Measurements from ENCODE around the gene SPSB3. TPM values are rescaled to one million over a fixed set of nuclear protein-coding genes. Genes with fewer than 3 reads are reported as not detected.

The SPSB3 gene
- total and polyA plus RNA-seq, 2 of the 4 experiments (the other 2 are of a cell fraction): 9.1 to 30.8 TPM

DNA sequence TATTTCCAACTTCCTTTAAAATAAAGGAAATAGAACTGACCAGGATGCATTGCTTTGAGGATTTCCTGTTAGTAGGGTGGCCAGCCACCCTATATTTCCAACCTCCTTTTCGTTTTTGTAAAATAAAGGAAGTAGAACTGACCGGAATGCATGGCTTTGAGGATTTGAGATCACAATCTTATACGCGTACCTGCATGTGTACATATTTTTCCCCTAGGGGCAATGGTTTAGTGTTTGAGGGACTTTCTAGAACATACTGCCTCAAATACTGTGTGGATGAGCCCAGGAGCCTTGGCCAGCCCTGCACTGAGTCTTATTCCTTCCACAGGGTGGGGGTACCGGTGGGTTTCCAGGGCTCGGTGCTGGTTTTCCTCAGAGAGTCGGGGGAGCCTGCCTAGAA is 50.8 kb downstream of the SPSB3 start:
- Histone ChIP-seq H3K9me3 (ENCODE audit: control insufficient read depth, insufficient read depth, low read length) (no peaks in the 10 kb centered on the region), H3K9ac (ENCODE audit: low read depth, low read length) (no peak overlapping the region), H4K91ac (ENCODE audit: insufficient read depth, low read depth, low read length) (no peak overlapping the region), H3K4me2 (ENCODE audit: low read depth, low read length) (no peak overlapping the region), H3K18ac (ENCODE audit: low read depth, low read length) (no peak overlapping the region), H3K27me3 (ENCODE audit: control insufficient read depth, insufficient read depth, low read length) (no peaks in the 10 kb centered on the region), H3K9me1 (ENCODE audit: insufficient read depth, low read length) (peaks cover 6% of the 10 kb centered on the region), H3K4me3 (ENCODE audit: insufficient read depth, low read depth, low read length) (no peak overlapping the region), H3K36me3 (ENCODE audit: control insufficient read depth, insufficient read depth, low read length) (peaks cover 69% of the 10 kb centered on the region), H2AK5ac (ENCODE audit: low read depth, low read length) (no peak overlapping the region), H2AK9ac (replicated peaks; ENCODE audit: low read depth, low read length, poor library complexity) (no peak overlapping the region), H2BK15ac (ENCODE audit: low read depth, low read length) (no peak overlapping the region), H4K20me1 (ENCODE audit: insufficient read depth, low read length) (peaks cover 31% of the 10 kb centered on the region), H2BK5ac (ENCODE audit: low read depth, low read length, poor library complexity, severe bottlenecking) (no peak overlapping the region), H3K56ac (ENCODE audit: extremely low read depth, insufficient read depth, low read length) (no peak overlapping the region), H3K23ac (ENCODE audit: low read depth, low read length) (no peak overlapping the region), H3K79me1 (ENCODE audit: low read depth in 1 of 2, low read length in 2 of 2) (peaks cover 19 to 56% of the 10 kb centered on the region in 2 experiments; a peak in 3 of 4 replicates), H4K8ac (ENCODE audit: low read depth in 2 of 2, low read length in 2 of 2) (no peak overlapping the region), H3K14ac (replicated peaks; ENCODE audit: low read depth, low read length) (no peak overlapping the region), H3K4ac (ENCODE audit: low read depth, low read length) (no peak overlapping the region), H2AFZ (replicated peaks; ENCODE audit: low read length, poor library complexity) (no peak overlapping the region), H4K5ac (ENCODE audit: low read depth, low read length) (no peak overlapping the region), H3K4me1 (ENCODE audit: control insufficient read depth, insufficient read depth, low read length) (no peaks in the 10 kb centered on the region), H3K27ac (ENCODE audit: insufficient read depth, low read length) (no peak overlapping the region), H2BK20ac (ENCODE audit: low read depth, low read length) (no peak overlapping the region), H2BK120ac (ENCODE audit: low read depth, low read length) (no peak overlapping the region)
- dilution Hi-C loops (cut with HindIII; ENCODE audit: low sequenced_read_pairs, unreplicated experiment): no loop called here
- in situ Hi-C loops (cut with MboI; ENCODE audit: low sequenced_read_pairs): no loop called here
- no TSS peak for BruUV-seq (replicated peaks)
- intact Hi-C loops (cut with micrococcal nuclease): no loop called here
- DNase-seq (no peak), ATAC-seq (ENCODE audit: low read depth) (no peak)
- ChIA-PET POLR2A (ENCODE audit: unreplicated experiment) (no interaction called here), CTCF (no interaction called here)
- TF ChIP-seq CEBPB (IDR thresholded peaks at IDR 0.05; ENCODE audit: low read depth, low read length) (no peak), SMC3 (IDR thresholded peaks at IDR 0.05; ENCODE audit: low read depth, low read length) (no peak), RCOR1 (IDR thresholded peaks at IDR 0.05; ENCODE audit: insufficient replicate concordance, low read length) (no peak)
- WGBS, 2 experiments (ENCODE audit: extremely low coverage in 2 of 2, insufficient read length in 1 of 2): no CpG with 5 or more reads among the region's 7 CpGs

All from IMR-90 (cell line).